Testis (tissue), 2 donors: ENCODE data around the gene TTLL9.

ENCODE experiments used
- POLR2A ChIP-seq: fragments of 450-650 bp; IDR thresholded peaks from one replicate; pipeline ENCODE4 v1.6.1; 2017; ENCODE audit warnings: antibody characterized with exemption, mild to moderate bottlenecking, moderate library complexity
- TF ChIP-seq, protein P1 (sequence below), 3 experiments: fragments of 450-650 bp in 2 of 3; fragments of 200-600 bp in 1 of 3; sonication (generic) in 1 of 3; IDR thresholded peaks; one replicate each; pipeline ENCODE4 v1.5.1; 2016 to 2019; ENCODE audit warnings: antibody characterized with exemption in 3 of 3, mild to moderate bottlenecking in 2 of 3, moderate library complexity in 1 of 3

- TF ChIP-seq, protein P1, sequence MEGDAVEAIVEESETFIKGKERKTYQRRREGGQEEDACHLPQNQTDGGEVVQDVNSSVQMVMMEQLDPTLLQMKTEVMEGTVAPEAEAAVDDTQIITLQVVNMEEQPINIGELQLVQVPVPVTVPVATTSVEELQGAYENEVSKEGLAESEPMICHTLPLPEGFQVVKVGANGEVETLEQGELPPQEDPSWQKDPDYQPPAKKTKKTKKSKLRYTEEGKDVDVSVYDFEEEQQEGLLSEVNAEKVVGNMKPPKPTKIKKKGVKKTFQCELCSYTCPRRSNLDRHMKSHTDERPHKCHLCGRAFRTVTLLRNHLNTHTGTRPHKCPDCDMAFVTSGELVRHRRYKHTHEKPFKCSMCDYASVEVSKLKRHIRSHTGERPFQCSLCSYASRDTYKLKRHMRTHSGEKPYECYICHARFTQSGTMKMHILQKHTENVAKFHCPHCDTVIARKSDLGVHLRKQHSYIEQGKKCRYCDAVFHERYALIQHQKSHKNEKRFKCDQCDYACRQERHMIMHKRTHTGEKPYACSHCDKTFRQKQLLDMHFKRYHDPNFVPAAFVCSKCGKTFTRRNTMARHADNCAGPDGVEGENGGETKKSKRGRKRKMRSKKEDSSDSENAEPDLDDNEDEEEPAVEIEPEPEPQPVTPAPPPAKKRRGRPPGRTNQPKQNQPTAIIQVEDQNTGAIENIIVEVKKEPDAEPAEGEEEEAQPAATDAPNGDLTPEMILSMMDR (IDR thresholded peaks at IDR 0.05): no peak
- TF ChIP-seq POLR2A: no peak
These were observed 11.7 kb upstream of the TTLL9 start for GRCh38 chr20:31858760-31859083.
